Endothelial cell (in vitro differentiated cells): ENCODE measurements around the gene RPS6KA5. TPM values are rescaled to one million over a fixed set of nuclear protein-coding genes. Genes with fewer than 3 reads are reported as not detected.

ENCODE experiments used
- DNase-seq: peaks from one replicate; pipeline ENCODE4 v3.0.0; 2021; ENCODE audit warnings: low spot score
- H3K27ac Mint-ChIP-seq: one replicate; pipeline ENCODE4 v1.8.0; 2021; ENCODE audit warnings: mixed read lengths, inconsistent platforms; ENCODE audit not compliant: unreplicated experiment
- H3K27me3 Mint-ChIP-seq: one replicate; pipeline ENCODE4 v1.8.0; 2021; ENCODE audit warnings: mild to moderate bottlenecking, moderate library complexity, mixed read lengths, inconsistent platforms; ENCODE audit not compliant: unreplicated experiment
- H3K36me3 Mint-ChIP-seq: one replicate; pipeline ENCODE4 v1.8.0; 2021; ENCODE audit warnings: mild to moderate bottlenecking, low read depth, mixed read lengths, inconsistent platforms; ENCODE audit not compliant: unreplicated experiment
- H3K4me1 Mint-ChIP-seq: one replicate; pipeline ENCODE4 v1.8.0; 2021; ENCODE audit warnings: mild to moderate bottlenecking, mixed read lengths, inconsistent platforms; ENCODE audit not compliant: unreplicated experiment
- H3K4me3 Mint-ChIP-seq: one replicate; pipeline ENCODE4 v1.8.0; 2021; ENCODE audit warnings: mild to moderate bottlenecking, mixed read lengths, inconsistent platforms; ENCODE audit not compliant: unreplicated experiment
- H3K9me3 Mint-ChIP-seq: one replicate; pipeline ENCODE4 v1.8.0; 2021; ENCODE audit warnings: mixed read lengths, inconsistent platforms; ENCODE audit not compliant: unreplicated experiment
- total RNA-seq: library from RNA; stranded (reverse); fragmentation: NEBNext Ultra II Directional; extraction: Animal tissue kit (Norgen Biotek cat#: 25700); gene quantifications from one replicate; pipeline ENCODE4 v1.2.1, GENCODE V29; 2021; ENCODE audit not compliant: unreplicated experiment
- TF ChIP-seq, protein P1 (sequence below): fragments of 200-600 bp; sonication (generic); IDR thresholded peaks from one replicate; pipeline ENCODE4 v1.5.0; 2021; ENCODE audit warnings: antibody characterized with exemption; ENCODE audit not compliant: unreplicated experiment

The RPS6KA5 gene
- total RNA-seq, 1 donor from 2014 or later = 13.8 TPM

DNA sequence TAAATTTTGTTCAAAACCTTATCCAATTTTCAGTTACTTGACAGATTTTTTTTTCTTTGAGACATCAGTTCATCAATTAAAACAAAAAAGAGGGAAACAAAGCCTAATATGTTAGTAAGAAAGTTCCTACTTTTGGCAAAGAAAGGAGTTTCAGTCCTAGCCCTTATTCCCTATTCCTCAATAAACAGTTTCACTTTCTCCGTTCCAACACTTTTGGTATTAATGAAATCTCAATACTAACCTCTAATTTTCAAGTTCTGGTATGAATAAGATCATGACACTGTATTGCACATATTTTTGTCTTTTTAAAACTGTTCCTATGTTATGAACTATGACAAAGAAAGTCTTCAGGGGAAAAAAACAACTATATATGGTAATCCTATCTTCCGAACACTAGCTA is 48.4 kb downstream of the RPS6KA5 start:
- Mint-ChIP-seq H3K27ac (no peak overlapping the region), H3K4me3 (no peak overlapping the region), H3K9me3 (no peaks in the 10 kb centered on the region), H3K36me3 (no peaks in the 10 kb centered on the region), H3K4me1 (peaks cover 11% of the 10 kb centered on the region), H3K27me3 (no peaks in the 10 kb centered on the region)
- no peak for DNase-seq
- TF ChIP-seq, protein P1, sequence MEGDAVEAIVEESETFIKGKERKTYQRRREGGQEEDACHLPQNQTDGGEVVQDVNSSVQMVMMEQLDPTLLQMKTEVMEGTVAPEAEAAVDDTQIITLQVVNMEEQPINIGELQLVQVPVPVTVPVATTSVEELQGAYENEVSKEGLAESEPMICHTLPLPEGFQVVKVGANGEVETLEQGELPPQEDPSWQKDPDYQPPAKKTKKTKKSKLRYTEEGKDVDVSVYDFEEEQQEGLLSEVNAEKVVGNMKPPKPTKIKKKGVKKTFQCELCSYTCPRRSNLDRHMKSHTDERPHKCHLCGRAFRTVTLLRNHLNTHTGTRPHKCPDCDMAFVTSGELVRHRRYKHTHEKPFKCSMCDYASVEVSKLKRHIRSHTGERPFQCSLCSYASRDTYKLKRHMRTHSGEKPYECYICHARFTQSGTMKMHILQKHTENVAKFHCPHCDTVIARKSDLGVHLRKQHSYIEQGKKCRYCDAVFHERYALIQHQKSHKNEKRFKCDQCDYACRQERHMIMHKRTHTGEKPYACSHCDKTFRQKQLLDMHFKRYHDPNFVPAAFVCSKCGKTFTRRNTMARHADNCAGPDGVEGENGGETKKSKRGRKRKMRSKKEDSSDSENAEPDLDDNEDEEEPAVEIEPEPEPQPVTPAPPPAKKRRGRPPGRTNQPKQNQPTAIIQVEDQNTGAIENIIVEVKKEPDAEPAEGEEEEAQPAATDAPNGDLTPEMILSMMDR = no peak

DNA sequence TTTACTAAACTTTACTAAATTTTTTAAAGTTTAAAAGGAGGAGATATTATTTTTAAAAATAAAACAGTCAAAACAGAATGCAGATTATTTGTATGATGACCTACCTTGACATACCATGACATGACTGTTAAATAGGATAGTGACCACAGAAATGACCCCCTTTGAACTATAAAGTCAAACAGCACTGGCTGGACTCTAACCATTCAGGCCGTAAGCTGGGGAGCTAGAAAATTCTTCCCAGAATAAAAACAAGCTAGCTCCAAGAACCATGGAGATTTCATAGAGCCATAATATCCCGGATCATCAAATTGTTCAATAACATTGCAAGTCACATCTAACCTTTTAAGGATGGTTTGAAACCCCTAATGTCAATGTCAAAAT is 50.3 kb downstream of the RPS6KA5 start:
- TF ChIP-seq, protein P1 = no peak
- Mint-ChIP-seq H3K27me3 (no peaks in the 10 kb centered on the region), H3K27ac (no peak overlapping the region), H3K4me1 (peaks cover 11% of the 10 kb centered on the region), H3K9me3 (no peaks in the 10 kb centered on the region), H3K36me3 (no peaks in the 10 kb centered on the region), H3K4me3 (no peak overlapping the region)
- no peak for DNase-seq

DNA sequence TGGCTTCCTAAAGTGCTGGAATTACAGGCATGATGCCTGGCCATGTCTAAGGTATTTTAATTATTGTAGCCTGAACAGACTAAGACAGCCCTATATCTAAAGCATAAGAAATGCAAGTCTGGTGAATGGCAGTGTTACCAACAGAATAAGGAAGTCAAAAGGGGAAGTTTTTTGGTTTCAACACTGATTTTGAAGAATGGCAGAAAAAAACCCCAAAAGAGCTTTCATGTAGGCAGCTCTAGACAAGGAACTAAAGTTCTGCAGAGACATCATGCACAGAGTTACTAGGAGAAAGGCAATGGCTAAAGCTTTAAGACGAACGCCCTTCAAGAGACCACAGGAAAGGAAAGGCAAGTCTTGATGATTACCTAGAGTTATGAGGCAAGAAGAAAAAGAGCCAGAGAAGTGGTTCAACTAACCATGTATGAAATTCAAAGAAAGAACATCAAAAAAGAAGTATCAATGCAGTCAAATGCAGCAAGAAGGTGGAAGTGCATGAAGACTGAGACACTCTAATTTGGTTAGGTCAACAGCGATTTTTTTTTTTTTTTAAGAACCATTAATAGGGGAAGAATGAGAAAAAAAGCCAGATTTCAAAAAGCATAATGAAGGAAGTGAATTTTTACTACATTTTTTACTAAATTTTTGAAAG is 50.8 kb downstream of the RPS6KA5 start:
- H3K36me3 Mint-ChIP-seq = no peaks in the 10 kb centered on the region
- H3K9me3 Mint-ChIP-seq = no peaks in the 10 kb centered on the region
- H3K4me1 Mint-ChIP-seq = peaks cover 11% of the 10 kb centered on the region
- H3K4me3 Mint-ChIP-seq = no peak overlapping the region
- DNase-seq = no peak
- no peak overlapping the region for H3K27ac Mint-ChIP-seq
- H3K27me3 Mint-ChIP-seq = no peaks in the 10 kb centered on the region
- TF ChIP-seq, protein P1 = no peak

DNA sequence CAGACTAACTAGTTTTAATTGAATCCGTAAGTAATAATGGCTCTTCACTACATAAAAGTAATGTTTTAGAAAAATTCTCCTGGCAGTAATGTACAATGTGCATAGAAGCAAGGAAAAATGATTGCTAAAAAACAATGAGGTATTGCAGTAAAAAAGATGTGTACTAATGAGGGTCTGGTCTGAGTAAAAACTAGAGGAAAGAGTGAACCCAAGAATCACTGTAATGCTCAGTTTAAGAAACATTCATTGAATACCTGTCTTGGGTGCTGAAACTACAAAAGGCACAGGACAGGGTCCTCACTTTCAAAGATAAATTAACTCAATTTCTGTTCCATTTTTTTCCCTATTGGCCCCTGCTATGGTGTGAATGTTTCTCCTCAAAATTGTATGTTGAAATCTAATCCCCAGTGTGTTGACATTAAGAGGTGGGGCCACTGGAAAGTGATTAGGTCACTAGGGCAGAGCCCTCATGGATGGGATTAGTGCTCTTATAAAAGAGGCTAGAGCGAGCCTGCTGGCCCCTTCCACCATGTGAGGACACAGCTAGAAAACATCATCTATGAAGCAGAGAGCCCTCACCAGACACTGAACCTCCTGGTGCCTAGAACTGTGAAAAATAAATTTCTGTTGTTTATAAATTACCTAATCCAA is 51.6 kb downstream of the RPS6KA5 start:
- DNase-seq = no peak
- Mint-ChIP-seq H3K4me1 (peaks cover 11% of the 10 kb centered on the region), H3K9me3 (no peaks in the 10 kb centered on the region), H3K36me3 (no peaks in the 10 kb centered on the region), H3K27me3 (no peaks in the 10 kb centered on the region), H3K27ac (no peak overlapping the region), H3K4me3 (no peak overlapping the region)
- TF ChIP-seq, protein P1 = no peak

DNA sequence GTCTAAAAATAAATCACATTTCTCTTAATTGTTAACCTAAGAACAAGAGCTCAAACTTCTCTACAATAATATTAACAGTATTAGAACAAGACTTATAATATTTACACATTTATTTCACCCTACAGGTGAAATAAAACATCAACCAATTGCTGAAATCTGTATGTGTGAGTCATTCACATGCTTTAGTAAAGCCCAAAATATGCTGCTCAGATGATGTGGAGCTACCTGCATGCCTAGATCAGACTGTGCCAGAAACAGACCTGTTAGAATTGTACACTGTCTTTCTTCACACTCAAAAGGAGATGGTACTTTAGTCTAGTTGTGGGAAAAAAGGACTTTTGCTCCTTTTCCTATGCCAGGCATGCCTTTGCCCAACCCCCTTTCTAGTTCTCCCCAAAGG is 54.7 kb downstream of the RPS6KA5 start:
- Mint-ChIP-seq H3K27ac (no peak overlapping the region), H3K36me3 (no peaks in the 10 kb centered on the region), H3K4me3 (no peak overlapping the region), H3K9me3 (no peaks in the 10 kb centered on the region), H3K4me1 (peaks cover 9% of the 10 kb centered on the region), H3K27me3 (no peaks in the 10 kb centered on the region)
- no peak for DNase-seq
- TF ChIP-seq, protein P1 = no peak
